ENCODE measurements around the gene PLCG2. TPM values are rescaled to one million over a fixed set of nuclear protein-coding genes. Genes with fewer than 3 reads are reported as not detected.

Gene PLCG2
- total RNA-seq, 2 donors from 2014 or later, result 7.4 to 13.4 TPM

DNA sequence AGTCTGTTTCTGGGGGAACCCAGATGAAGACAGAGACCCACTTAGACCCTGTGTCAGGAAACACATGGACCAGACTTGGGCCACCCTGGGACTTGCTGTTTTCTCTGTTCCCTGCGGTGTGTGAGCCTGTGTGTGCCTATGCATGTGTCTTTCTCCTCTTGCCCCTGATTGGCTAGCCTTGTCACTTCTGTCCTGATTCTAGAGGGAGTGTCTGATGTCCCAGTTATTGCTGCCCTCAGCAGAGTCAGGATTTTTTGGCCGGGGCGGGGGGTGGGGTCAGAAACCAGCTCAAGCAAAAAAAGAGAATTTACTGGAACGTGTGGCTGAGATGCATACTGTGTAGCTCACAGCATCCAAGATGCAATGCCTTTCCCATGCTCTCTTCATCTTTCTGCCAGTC, 30.5 kb downstream of the PLCG2 start:
- Histone ChIP-seq H3K36me3 (no peaks in the 10 kb centered on the region), H3K27me3 (no peaks in the 10 kb centered on the region), H3K4me3 (no peak overlapping the region), H3K4me1 (no peaks in the 10 kb centered on the region), H3K9me3 (no peaks in the 10 kb centered on the region), H3K27ac (no peak overlapping the region)
- TF ChIP-seq, protein P1, sequence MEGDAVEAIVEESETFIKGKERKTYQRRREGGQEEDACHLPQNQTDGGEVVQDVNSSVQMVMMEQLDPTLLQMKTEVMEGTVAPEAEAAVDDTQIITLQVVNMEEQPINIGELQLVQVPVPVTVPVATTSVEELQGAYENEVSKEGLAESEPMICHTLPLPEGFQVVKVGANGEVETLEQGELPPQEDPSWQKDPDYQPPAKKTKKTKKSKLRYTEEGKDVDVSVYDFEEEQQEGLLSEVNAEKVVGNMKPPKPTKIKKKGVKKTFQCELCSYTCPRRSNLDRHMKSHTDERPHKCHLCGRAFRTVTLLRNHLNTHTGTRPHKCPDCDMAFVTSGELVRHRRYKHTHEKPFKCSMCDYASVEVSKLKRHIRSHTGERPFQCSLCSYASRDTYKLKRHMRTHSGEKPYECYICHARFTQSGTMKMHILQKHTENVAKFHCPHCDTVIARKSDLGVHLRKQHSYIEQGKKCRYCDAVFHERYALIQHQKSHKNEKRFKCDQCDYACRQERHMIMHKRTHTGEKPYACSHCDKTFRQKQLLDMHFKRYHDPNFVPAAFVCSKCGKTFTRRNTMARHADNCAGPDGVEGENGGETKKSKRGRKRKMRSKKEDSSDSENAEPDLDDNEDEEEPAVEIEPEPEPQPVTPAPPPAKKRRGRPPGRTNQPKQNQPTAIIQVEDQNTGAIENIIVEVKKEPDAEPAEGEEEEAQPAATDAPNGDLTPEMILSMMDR (IDR thresholded peaks at IDR 0.05), result no peak
- no peak for DNase-seq (ENCODE audit: low spot score)

DNA sequence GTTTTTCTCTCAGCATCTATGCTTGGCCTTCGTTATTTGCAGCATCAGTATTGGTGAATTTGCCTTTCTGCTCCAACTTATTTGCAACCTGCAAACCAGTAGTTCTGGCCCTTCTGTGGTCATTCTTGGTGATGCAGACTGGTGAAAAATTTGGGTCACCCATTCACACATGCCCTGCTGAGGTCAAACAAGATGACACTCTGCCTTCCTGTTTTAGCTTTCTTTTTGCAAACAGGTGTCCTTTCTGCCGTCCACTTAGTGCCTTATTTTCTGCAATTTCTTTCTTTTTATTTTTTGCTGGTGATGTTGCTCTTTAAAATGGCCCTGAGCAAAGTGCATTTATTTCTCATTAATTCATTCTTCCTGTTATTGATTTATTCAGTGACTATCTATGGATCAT, 31.3 kb downstream of the PLCG2 start:
- no peaks in the 10 kb centered on the region for H3K27me3 ChIP-seq
- no peaks in the 10 kb centered on the region for H3K36me3 ChIP-seq
- no peaks in the 10 kb centered on the region for H3K4me1 ChIP-seq
- no peak for DNase-seq (ENCODE audit: low spot score)
- H3K27ac ChIP-seq, result no peak overlapping the region
- no peaks in the 10 kb centered on the region for H3K9me3 ChIP-seq
- TF ChIP-seq, protein P1 (IDR thresholded peaks at IDR 0.05), result no peak
- no peak overlapping the region for H3K4me3 ChIP-seq

DNA sequence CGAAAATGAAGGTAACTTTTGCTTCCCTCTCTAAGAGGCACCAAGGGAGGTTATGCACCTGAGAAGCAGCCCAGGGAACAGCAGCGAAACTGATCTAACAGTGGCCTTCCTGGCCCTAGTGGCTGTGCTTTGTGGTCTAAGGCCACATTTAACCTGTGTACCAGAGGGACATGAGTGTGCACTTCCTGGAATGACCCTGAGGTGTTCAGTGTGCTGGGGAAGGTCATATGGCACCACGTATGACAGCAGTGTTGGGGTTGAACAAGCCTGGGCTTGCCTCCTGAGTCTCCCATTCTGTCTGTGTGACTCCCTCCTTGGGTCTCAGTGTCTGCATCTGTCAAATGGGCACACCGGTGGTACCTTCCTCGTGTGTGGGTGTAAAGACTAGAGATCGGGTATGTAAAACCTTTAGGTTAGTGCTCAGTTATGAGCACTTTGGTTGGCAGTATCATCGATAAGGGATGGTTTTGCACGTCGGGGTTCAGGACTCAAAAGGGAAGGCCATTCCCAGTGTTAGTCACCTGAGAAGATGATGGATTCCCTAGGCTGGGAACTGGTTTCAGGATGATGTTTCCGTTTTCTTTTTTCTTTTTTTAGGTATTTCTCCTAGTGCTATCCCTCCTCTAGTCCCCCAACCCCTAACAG, 31.9 kb downstream of the PLCG2 start:
- TF ChIP-seq, protein P1 (IDR thresholded peaks at IDR 0.05), result no peak
- Histone ChIP-seq H3K9me3 (no peaks in the 10 kb centered on the region), H3K27ac (no peak overlapping the region)

DNA sequence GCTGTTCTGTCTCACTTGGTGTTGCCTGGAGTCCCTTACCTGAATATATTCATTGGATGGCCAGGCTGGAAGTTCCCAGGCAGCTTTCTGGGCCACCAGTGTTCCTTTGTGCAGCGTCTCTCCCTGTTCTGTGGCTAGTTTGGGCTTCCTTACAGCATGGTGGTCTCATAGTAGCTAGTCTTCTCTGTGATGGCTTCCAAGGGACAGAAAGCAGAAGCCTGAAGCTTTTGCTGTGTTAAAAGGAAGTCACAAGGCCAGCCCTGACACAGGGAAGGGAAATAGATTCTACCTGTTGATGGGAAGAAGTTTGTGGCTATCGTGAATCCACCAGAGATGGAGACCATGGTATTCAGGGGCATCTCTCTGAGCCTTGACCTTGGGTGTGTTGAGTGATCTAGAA, 34.6 kb downstream of the PLCG2 start:
- no peak overlapping the region for H3K27ac ChIP-seq
- DNase-seq (ENCODE audit: low spot score), result no peak
- no peaks in the 10 kb centered on the region for H3K27me3 ChIP-seq
- no peaks in the 10 kb centered on the region for H3K9me3 ChIP-seq
- no peaks in the 10 kb centered on the region for H3K36me3 ChIP-seq
- TF ChIP-seq, protein P1 (IDR thresholded peaks at IDR 0.05), result no peak
- H3K4me1 ChIP-seq, result peaks cover 0 to 13% of the 10 kb centered on the region in 2 donors
- no peak overlapping the region for H3K4me3 ChIP-seq

More for the DNA sequence above, 31.9 kb downstream of the PLCG2 start:
- H3K4me3 ChIP-seq, result no peak overlapping the region
- no peaks in the 10 kb centered on the region for H3K4me1 ChIP-seq
- no peak for DNase-seq (ENCODE audit: low spot score)
- H3K27me3 ChIP-seq, result no peaks in the 10 kb centered on the region
- no peaks in the 10 kb centered on the region for H3K36me3 ChIP-seq

DNA sequence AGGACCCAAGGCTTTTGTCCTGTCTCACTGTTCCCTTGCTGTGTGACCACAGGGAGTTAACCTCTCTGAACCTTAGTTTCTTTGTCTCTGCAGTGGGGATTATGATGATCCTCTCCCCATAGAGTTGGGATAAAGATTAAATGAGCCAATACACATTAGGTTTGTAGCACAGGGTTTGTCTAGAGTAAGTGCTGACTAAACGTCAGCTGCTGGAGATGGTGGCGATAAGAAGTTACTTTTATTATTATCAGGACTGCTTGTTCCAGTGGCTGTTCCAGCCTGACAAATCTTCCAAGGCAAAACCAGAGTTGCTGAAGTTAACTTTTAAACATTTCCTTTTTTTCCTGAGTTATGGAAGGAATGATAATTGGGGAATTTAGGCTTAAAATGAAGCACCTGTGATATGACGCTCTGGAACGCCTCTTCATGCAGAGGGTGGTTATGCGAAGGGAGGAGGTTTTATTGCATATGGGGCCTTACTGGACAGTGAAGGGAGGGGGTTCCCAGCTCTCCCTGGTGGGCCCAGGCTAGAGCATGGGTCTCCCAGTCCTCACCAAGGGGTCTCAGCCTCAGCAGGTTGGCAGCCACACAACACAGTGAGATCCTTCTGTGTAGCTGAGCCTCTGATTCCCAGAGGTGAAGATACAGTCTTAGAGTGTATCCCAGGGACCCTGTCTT, 35.8 kb downstream of the PLCG2 start:
- Histone ChIP-seq H3K27me3 (no peaks in the 10 kb centered on the region), H3K4me3 (no peak overlapping the region), H3K4me1 (peaks cover 0 to 13% of the 10 kb centered on the region in 2 donors), H3K27ac (no peak overlapping the region), H3K9me3 (no peaks in the 10 kb centered on the region), H3K36me3 (no peaks in the 10 kb centered on the region)
- TF ChIP-seq, protein P1 (IDR thresholded peaks at IDR 0.05), result no peak
- no peak for DNase-seq (ENCODE audit: low spot score)

Measured in right atrium auricular region (tissue), 2 donors.